Endometrial microvascular endothelial cells (primary cell): ENCODE data around the gene PRICKLE2. TPM values are rescaled to one million over a fixed set of nuclear protein-coding genes. Genes with fewer than 3 reads are reported as not detected.

Source experiments
- in situ Hi-C: cut with HindIII; loops from 2 replicates; pipeline ENCODE4 v1.10.0; 2017; ENCODE audit warnings: low sequenced_read_pairs, low pct_unique_long_range_greater_than_20kb; ENCODE audit errors: inconsistent ontology term
- total RNA-seq: library from RNA; depleted of rRNA; stranded (reverse); fragments of >200 nt; gene quantifications from one replicate; pipeline ENCODE4 v1.2.3, GENCODE V29; 2015; ENCODE audit errors: inconsistent ontology term

Gene PRICKLE2
- total RNA-seq, 1 donor from 2014 or later, result 0.56 TPM

- in situ Hi-C loops, result no loop called here
These were observed 75.4 kb downstream of the PRICKLE2 start for GRCh38 chr3:64149886-64150285.

- in situ Hi-C loops, result no loop called here
These were observed 76.2 kb downstream of the PRICKLE2 start for GRCh38 chr3:64148955-64149653.

GRCh38 chr3:64147211-64147610, 78.1 kb downstream of the PRICKLE2 start:
- in situ Hi-C loops, result no loop called here

- in situ Hi-C loops, result no loop called here
These were observed 79.8 kb downstream of the PRICKLE2 start for GRCh38 chr3:64145438-64145837.

- in situ Hi-C loops, result no loop called here
These were observed 80.9 kb downstream of the PRICKLE2 start for GRCh38 chr3:64144241-64144900.

GRCh38 chr3:64143409-64144130, 81.7 kb downstream of the PRICKLE2 start:
- in situ Hi-C loops, result no loop called here

GRCh38 chr3:64141476-64141875, 83.8 kb downstream of the PRICKLE2 start:
- in situ Hi-C loops, result no loop called here

GRCh38 chr3:64140651-64141050, 84.6 kb downstream of the PRICKLE2 start:
- in situ Hi-C loops, result no loop called here

- in situ Hi-C loops, result no loop called here
These were observed 86.5 kb downstream of the PRICKLE2 start for GRCh38 chr3:64138656-64139375.

- in situ Hi-C loops, result no loop called here
These were observed 87.2 kb downstream of the PRICKLE2 start for GRCh38 chr3:64138046-64138445.

- in situ Hi-C loops, result no loop called here
These were observed 90.4 kb downstream of the PRICKLE2 start for GRCh38 chr3:64134882-64135281.

- in situ Hi-C loops, result no loop called here
These were observed 91.3 kb downstream of the PRICKLE2 start for GRCh38 chr3:64133987-64134386.

- in situ Hi-C loops, result no loop called here
These were observed 92.0 kb downstream of the PRICKLE2 start for GRCh38 chr3:64133272-64133671.

GRCh38 chr3:64131725-64132469, 93.4 kb downstream of the PRICKLE2 start:
- in situ Hi-C loops, result no loop called here

GRCh38 chr3:64130436-64130835, 94.8 kb downstream of the PRICKLE2 start:
- in situ Hi-C loops, result no loop called here

GRCh38 chr3:64129581-64129980, 95.7 kb downstream of the PRICKLE2 start:
- in situ Hi-C loops, result no loop called here

- in situ Hi-C loops, result no loop called here
These were observed 96.2 kb downstream of the PRICKLE2 start for GRCh38 chr3:64129106-64129505.

- in situ Hi-C loops, result no loop called here
These were observed 99.7 kb downstream of the PRICKLE2 start for GRCh38 chr3:64125561-64125960.

- in situ Hi-C loops, result no loop called here
These were observed 101.3 kb downstream of the PRICKLE2 start for GRCh38 chr3:64123931-64124330.
